Stimulated activated naive CD8-positive, alpha-beta T cell treated with anti-CD3 and anti-CD28 coated beads, Interleukin-15, Interleukin-2, amounts not matched to agents 100 U/mL and 50 U/mL, for 24 hours (primary cell): Measurements from ENCODE around the gene GABARAPL2.

Experiments used
- ATAC-seq: fragments of 150-1000 bp; cut with Tn5 transposase; one replicate; pipeline ENCODE4 v1.10.0; 2021
- DNase-seq: peaks from one replicate; pipeline ENCODE4 v3.0.0; 2021

GABARAPL2 gene

DNA sequence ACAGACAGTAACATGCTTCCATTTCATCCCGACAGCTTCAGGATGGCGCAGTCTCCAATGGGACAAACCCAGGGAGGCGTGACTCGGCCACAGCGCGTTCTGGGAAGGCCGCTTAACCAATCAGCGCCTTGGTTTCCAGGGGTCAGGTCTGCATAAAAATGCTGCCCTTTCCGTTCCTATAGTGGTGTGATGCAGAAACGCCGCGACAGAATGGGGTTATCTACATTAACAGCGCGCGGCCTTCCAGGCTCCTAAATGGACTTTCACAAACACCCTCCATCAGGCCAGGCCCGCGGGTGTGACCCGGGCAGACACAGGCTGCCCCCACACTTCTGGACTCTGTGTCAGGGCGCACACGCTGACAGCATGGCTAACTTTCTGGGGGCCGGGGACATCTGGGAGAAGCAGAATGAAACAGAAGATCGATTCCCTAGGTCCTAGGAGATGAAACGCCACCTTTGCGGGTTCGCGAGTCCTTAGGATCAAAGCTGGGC lies 10.9 kb upstream of the GABARAPL2 start:
- DNase-seq: peak; percentile 47
- ATAC-seq: no peak

DNA sequence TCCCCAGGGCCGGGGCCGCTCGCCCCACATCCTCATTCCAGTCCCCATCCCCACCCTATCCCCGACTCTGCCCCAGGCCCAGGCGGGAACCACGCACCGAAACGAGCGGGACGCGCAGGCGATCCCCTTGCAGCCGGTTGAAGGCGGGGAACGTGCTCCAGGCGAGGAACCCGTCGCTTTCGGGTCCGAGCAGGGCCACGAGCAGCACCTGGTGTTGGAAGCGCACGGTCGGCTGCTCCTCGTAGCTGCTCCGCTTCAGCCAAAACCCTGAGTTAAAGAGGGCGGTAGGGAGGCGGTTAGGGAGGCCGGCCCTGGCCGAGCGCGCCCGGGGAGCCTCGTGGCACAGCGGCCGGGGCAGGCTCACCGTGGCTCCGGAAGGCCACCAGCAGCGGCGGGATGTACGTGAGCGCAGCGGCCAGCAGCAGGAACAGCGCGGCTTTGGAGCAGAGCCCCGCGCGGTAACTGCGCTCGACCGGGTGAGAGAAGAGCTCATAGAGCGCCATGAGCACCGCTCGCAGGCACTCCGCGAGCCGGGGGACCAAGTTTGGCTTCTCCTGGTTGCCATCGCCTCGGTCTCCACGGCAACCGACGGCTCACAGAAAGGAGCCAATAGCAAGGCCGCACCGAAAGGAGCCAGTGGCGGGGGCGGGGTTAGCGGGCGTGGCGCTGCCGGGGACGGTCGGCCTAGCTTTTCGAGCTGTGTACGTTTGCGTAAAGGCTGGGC lies 10.3 kb upstream of the GABARAPL2 start, which contains the start of gene TMEM231:
TMEM231 (minus strand) TSS at position 546 of the 724 bp plus-strand sequence; CDS start at position 503, 43 bp downstream.
- ATAC-seq: peak; percentile 96
- DNase-seq: peak; percentile 98

DNA sequence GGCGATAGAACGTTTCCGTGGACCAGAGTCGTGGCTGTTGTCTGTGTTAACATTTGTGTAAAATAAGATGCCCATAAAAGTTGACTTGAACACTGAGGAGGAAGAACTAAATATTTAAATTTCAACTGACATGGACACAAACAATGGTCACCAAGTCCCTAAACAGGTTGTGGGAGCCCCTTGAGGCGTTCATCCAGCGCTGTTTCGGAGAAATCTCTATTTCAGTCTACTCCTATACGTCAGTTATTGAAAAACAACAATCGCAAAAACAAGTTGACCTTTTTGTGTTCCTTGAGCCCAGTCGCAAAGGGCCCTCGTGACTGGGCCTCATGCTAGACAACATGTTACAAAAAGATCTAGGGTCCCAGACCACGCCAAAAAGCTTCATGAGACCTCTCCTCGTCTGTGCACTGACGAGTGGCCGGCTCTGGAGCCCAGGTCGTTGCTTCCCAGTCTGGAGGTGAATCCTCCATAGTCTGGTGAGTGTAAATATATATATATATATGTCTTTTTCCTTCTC lies 9.7 kb upstream of the GABARAPL2 start:
- no peak for ATAC-seq
- DNase-seq: no peak

DNA sequence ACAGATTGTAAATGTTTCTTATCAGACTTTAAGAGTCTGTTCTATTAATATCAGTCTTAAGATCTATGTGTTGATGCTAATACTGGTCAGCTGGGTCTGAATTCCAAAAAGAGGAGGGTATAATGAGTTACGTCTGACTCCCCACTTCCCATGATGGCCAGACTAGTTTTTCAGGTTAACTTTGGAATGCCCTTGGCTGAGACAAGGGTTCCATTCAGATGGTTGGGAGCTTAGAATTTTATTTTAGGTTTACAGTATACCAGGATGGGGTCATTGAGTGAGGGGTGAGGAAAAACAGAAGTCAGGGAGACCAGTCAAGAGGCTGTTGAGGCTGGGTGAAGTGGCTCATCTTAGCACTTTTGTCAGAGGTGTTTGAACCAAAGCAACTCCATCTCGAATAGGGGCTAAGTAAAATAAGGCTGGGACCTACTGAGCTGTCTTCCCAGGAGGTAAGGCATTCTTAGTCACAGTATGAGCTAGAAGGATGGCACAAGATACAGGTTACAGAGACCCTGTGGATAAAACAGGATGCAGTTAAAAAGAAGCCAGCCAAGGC lies 7.3 kb upstream of the GABARAPL2 start:
- ATAC-seq (no peak), DNase-seq (no peak)

DNA sequence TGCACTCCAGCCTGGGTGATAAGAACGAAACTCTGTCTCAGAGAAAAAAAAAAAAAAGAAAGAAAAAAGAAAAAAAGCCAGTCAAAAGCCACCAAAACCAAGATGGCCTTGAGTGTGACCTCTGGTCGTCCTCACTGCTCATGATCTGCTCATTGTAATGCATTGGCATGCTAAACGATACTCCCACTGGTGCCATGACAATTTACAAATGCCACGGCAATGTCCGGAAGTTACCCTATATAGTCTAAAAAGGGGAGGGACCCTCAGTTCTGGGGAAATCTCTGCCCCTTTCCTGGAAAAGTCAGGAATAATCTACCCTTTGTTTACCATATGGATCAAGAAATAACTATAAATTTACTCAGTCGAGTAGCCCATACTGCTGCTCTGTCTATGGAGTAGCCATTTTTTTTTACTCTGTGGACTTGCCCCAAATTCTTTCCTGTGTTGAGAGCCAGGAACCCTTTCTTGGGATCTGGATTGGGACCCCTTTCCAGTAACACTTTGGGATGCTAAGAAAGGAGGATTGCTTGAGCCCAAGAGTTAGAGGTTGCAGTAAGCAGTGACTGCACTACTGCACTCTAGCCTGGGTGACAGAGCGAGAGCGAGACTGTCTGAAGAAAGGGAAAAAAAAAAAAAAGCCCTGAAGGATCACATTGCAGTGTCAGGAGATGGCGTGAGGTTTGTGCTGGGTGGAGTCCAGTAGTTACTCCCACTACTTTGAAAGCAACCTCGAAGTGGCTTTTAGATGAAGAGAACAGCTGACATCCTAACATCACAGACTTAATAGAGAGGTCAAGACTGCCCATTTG lies 6.4 kb upstream of the GABARAPL2 start:
- DNase-seq: no peak
- ATAC-seq: no peak

DNA sequence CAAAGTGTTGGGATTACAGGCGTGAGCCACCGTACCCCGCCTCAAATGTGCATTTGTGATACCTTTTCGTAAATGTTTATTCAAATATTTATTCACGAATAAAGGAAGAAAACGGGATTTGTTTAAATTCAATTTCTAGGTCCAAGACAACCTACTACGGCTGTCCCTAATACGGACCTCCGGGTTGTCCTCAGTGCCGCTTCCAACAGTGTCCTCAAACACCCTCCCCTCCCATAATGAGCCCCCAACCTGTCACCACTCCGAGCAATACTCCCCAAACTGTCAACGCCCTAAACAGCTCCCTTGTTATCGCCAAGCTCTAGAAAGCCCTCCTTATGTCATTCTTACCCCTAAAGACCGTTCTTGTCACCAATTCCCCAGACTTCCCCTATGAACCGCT lies 539 bp upstream of the GABARAPL2 start:
- DNase-seq: no peak
- ATAC-seq: no peak

DNA sequence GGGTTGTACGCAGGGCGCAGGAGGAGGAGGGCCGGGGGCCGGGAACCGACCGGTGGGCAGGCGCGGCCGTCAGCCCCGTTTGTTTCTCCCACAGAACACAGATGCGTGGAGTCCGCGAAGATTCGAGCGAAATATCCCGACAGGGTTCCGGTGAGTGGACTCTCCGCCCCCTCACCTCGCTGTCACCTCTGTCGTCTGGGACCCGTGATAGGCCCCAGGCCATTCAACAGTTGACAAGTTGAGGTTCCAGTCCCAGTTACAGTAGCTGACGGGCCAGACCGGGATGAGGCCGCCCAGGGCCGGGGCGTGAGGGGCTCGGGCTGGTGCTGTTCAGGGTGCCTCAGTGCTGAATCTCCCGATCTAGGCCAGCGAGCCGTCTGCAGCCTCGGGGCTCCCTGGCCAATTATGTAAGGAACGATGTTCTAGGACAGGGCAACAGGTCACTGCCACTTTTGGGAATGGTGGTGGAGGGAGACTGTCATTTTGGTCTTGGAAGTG lies 628 bp downstream of the GABARAPL2 start:
- ATAC-seq: no peak
- peak; percentile 23 for DNase-seq

DNA sequence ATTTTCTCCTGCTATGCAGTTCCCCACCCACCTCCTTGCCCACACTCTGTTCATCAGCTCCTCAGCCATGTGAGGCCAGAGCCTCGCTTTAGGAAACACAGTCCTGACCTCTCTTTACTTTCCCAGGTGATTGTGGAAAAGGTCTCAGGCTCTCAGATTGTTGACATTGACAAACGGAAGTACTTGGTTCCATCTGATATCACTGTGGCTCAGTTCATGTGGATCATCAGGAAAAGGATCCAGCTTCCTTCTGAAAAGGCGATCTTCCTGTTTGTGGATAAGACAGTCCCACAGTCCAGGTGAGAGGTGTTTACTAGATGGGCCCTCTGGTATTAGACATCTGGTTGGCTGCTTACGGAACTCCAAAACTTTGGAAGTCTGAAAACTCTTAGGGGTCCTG lies 1.7 kb downstream of the GABARAPL2 start:
- ATAC-seq (no peak), DNase-seq (no peak)

DNA sequence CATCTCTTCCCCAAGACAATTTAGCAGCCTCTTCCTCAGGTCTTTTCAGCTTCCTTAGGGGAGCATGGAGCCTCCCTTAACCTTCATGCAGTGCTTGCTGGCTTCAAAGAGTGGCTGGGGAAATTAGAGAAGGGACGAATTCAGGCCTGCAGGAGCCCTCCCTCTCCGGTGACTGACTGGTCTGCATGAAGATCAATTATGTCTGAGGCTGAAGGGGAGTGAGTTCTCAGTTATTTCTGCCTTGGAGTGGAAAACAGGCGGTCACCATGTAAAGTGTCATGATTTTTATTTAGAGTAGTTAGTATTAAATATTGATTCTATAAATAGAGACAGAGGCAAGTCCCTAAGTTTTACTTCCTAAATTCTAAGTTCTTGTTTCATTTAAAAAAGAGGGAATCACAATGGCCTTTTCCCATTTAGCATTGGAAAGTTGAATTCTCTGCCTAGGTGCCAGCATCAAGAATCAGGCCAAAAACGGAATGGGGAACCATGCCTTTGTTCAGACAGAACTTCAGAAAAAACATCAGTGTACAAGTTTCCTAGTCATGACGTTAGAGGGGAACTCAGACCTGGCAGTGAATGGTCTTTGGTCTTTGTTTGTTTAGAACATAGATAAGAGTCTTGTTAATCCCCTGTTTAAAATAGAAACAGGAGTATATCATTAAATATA lies 4.4 kb downstream of the GABARAPL2 start:
- ATAC-seq (no peak), DNase-seq (no peak)

DNA sequence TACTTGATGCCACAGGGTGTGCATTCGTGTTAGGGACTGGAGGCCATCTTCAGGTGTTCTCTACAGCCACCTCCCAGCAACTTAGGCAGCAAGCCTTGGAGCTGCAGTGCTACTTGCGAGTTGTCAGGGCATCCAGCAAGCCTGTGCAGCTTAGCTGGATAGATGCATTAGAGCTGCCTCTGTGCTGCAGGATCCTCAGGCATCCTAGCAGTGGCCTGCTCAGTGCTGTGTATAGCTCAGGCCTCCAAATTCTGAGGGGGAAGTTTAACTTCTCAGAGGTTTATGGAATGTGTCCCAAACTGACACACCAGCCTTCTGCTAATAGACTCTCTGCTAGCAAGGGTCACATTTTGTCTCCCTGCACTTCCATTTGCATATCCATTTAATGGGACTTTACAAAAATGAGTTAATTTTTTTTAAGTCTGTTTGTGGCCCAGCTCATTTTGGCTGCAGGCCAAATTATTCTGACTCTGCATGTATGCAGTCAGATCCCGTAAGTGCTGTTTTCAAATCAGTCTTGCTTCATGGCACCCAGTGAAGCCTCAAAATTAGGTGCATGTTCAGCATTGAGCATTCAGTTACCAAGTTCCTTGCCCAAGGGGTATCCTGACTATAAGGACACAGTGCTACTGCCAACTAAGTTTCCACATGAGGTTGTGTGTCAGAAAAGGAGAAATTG lies 6.8 kb downstream of the GABARAPL2 start:
- no peak for ATAC-seq
- no peak for DNase-seq

DNA sequence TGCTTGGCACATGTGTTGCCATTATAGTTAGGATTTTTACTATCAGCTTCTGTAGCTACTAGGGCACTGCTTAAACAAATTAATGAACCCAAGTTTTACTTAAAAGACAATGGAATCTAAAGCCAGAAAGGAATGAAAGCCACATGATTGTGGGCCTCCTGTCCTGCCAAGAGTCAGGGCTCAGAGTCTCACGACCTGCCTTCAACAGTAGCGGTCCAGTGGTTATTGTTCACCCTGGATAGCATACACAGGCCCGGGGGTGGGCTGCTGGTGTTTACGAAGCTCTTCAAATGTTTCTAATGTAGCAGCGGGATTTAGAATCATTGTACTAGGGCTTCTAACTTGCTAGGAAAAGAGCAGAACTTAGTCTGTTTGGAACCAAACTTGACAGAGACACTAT lies 7.8 kb downstream of the GABARAPL2 start:
- no peak for DNase-seq
- ATAC-seq: no peak

DNA sequence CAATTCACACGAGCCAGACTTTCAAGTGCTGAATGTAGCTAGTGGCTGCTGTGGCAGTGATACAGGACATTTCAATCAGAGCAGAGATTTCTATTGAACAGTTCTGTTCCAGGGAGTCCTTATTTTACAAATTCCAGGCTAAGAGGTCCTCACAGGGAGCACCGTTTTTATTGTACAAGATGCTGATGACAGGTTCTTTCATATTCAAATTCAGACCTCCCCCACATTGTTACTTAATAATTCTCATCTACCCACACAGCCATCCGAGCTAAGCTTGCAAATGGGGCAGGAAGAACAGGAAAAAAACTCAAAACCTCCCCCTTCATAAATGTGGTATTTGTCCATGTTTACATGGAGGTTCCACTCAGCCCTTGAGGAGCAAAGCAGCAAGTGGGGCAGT lies 9.8 kb downstream of the GABARAPL2 start:
- no peak for ATAC-seq
- no peak for DNase-seq

DNA sequence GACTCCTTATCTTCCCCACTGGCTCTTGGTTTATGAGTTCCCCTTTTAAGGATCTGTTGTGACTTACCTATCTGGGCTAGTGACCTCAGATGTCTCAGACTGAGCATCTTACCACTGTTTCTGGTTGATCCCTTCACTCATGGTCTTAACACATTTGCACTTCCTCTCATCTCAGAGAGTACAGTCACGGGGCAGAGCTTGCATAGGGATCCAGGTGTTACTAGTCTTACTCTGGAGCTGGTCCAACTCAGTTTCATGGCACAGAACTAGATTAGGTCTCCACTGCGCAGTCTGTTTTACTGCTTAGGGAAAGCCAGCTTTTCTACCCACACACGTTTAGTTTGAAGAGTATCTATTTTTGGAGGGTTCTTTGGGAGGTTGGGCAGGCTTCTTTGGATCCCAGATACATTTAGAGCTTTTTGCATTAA lies 10.2 kb downstream of the GABARAPL2 start:
- DNase-seq: no peak
- no peak for ATAC-seq

DNA sequence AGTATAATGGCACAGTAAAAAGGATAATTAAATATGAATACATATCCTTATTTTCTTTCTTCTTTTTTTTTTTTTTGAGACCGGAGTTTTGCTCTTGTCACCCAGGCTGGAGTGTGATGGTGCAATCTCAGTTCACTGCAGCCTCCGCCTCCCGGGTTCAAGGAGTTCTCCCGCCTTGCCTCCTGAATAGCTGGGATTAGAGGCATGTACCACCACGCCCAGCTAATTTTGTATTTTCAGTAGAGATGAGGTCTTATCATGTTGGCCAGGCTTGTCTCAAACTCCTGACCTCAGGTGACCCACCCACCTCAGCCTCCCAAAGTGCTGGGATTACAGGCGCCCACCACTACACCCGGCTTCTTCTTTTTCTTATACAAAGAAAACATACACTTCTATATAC lies 12.0 kb downstream of the GABARAPL2 start:
- DNase-seq (no peak), ATAC-seq (no peak)

DNA sequence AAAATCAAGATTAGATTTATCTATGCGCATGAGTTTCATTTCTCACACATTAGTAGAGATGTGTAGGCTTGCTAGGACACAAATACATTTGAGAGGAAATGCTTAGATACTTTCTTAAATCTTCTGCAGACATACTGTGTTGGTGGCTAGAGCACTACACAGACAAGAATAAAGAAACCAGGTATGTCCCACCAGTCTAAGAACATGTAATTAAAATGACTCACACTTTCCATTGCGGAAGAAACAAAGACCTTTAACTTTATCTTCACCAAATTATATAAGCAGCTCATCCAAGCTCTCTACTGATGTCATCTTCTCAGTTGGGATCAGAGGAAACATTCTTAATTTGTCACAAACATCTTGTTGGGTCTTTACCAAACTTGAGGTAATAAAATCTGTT lies 12.5 kb downstream of the GABARAPL2 start:
- DNase-seq (no peak), ATAC-seq (no peak)

DNA sequence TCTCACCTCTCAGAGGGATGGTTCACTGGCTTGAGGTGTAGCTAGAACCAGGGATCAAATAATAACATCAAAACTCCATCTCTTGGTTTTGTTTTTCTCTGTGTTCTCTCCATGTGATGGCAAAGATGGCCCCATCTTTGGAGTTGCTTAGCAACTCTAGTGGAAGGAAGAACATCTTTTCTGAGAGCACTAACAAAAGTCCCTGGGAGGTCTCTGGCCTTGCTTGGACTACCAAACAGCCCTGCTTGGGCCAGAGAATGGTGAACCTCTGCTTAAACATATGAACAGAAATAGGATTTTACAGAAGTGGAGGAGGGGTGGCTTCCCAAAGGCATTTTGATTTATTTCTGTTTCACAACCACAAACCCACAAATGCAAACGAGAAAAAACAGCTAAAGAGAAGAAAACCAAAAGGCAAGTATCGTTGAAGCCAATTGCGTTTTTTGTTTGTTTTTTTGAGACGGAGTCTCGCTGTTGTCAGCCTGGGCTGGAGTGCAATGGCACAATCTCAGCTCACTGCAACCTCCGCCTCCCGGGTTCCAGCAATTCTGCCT lies 13.2 kb downstream of the GABARAPL2 start:
- DNase-seq (no peak), ATAC-seq (no peak)

DNA sequence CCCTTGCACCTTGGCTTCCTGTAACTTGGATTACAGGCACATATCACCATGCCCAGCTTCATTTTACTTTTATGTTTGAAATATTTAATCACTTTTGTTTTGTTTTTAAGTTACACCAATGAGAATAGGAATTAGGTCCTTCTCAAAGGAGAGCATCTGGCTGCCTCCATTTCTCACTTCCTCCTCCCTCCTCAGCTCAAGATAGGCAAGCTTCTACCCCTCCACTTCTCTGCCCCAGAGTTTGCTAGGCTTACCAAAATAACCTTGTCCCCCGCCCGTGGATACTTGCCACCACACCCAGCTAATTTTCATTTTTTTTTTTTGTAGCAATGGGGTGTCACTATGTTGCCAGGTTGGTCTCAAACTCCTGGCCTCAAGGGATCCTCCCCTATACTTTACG lies 17.9 kb downstream of the GABARAPL2 start:
- DNase-seq (no peak), ATAC-seq (no peak)

DNA sequence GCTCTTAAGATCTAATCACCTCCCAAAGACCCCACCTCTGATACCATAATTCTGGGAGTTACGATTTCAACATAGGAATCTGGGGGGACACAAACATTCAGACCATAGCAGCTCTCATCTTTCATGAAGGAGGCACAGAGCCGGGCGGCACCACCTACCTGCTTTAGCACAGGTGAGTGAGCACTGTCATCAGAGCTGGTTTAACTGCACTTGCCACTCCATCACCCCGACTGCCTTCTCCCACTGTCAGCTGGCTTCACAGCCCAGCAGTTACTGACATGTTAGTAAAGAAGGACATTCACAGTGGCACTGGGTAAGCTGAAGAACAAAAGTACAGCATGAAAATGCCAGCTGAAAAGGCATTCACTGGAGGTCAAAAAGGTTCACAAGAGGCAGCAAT lies 22.5 kb downstream of the GABARAPL2 start:
- DNase-seq (no peak), ATAC-seq (no peak)

DNA sequence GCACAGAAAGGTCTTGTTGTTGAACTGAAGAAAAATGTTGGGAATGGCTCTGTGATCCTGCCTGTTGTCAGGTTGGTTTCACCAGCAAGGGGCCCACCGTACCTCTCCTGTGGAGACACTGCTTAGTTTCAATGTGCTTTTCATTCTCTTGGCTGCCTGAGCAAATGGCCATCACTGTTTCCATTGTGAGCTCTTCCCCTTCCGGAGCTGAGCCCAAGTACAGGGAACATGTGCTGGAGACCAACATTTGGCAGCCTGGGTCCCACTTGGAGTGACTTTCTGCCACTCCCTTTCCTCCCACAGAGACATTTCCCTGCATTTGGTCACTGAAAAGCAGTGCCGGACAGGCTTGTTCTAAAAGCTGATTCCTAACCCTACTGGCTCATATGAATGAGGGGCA lies 23.1 kb downstream of the GABARAPL2 start:
- DNase-seq: no peak
- no peak for ATAC-seq

DNA sequence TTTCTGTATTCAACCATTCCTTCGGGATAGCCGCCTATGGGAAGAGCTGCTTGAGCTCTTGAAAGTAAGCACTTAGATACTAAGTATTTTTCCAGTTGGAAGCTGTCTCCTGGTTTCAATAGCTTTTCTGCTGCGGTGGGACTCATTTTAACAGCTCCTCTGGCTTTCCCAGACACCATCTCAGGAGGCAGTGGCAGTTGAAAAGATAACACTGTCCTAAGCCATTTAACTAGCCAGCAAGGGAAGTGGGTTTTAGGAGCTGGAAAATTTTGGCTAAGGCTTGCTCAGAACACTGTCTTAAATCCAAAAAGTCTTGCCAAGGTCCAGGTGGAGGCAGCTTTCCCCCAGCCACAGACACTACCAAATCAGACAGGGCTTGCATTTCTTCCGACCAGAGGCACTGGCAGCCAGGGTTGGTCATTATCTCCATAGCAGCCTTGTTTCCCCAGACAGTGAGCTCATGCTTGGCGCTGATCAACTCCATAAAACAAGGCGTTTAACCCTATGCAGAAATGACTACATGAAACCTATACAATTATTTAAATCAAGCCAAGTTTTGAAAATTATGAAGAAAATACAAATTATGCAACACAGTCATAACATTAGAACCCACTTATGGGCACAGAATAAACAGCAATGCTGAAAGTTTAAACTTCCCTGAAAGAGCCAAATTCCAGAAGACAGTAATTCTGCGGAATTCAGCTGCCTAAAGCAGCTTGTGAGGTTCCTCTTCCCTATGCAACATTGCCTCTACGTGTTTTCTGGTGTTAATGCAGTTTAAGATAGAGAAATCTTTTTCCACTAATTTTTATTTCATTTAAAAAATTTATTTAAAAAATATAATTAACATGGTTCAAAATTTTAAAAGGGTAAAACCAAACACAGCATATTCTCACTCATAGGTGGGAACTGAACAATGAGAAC lies 25.0 kb downstream of the GABARAPL2 start:
- no peak for DNase-seq

More for the DNA sequence above, 25.0 kb downstream of the GABARAPL2 start:
- ATAC-seq: no peak
